NCI-H2171 (cell line): ENCODE measurements around the gene TEX13B.

Experiments used
- DNase-seq: peaks from one replicate; lab custom pipeline; 2025; lab: John Stamatoyannopoulos, UW

The TEX13B gene

DNA sequence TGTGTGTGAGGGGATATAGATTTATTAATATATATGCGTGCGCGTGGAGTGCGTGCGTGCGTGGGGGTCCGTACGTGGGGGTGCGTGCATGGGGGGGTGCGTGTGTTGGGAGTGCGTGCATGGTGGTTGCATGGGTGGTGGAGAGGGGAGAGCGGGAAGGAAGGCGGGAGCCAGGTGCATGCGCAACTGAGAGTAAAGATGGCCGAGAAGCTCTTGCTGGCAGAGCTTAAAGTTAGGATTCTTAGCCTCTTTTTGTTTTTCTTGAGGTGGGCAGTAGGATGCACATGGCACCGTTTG lies 45.8 kb downstream of the TEX13B start:
- DNase-seq: no peak

DNA sequence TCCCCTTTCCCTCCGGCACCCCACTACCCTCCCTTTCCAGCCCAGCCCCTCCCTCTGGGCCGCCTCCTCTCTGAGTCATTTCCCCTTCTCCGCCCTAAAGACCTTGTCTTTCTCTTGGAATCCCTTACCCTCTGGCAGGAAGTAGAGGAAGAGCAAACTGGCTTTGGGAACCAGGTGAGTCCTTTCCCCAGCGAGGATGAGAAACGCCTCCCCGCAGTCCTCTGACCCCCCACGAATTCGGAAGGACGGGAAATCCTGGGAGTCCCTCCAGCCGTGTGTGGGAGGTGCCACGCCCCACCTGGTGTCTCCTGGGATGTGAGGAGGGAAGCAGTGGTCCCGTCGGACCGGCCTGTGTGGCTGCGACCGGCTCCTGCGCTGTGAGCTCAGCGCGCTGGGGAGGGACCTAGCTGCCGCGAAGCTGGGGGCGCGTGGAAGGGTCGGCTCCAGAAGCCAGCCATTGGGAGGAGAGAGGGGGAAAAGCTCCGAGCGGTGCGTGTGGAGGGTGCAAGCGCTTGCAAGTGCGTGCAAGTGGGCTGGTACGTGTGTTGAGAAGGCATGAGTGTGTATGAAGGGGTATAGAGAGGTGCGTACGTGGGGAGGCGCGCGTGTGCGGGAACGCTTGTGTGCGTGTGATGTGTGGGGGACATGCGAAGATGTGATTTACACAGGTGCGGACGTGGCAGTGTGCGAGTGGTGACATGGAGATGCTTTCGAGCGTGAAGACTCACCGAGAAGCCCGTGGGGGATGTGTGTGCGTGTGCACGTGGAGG lies 46.3 kb downstream of the TEX13B start:
- DNase-seq: no peak

DNA sequence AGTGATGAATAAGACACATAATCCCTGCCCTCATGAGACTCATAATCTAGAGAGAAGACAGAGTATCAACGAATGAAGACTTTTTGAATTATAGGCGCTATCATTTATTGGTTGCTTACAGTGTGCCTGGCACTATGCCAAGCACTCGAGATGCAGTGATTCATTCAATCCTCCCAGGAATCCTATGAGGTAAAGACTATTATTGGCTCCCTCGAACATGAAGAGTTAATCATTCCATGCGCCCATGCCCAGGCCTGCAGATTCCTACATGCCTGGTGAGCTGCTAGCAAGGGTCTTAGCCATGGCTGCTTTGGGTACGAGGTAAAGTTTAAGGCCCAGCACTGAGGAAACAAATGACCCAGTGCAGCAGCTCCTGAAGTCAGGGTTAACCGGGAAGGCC lies 47.0 kb downstream of the TEX13B start:
- peak; percentile 0 for DNase-seq

DNA sequence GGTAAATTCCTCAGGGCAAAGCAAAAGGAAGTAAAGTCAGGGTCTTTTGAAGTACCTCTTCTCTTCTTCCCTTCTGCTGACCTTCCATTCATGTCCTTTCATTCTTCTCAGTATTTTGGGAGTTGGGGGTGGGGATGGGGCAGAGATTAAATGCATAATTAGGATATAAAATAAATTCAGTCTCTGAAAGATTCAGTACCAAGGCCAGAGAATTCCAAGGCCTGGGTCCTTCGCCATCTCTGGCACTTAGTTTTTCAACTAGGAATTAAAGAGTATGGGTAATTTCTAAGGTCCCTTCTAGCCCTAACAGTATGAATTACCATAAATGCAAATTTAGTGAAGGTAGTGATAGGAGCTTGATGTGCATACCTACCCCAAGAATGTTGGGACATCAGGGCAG lies 47.9 kb downstream of the TEX13B start:
- DNase-seq: no peak
